ENCODE measurements around the gene GP5.
A peak's percentile ranks its signal among the peaks of the same experiment; 100 is the strongest.

Gene GP5

DNA sequence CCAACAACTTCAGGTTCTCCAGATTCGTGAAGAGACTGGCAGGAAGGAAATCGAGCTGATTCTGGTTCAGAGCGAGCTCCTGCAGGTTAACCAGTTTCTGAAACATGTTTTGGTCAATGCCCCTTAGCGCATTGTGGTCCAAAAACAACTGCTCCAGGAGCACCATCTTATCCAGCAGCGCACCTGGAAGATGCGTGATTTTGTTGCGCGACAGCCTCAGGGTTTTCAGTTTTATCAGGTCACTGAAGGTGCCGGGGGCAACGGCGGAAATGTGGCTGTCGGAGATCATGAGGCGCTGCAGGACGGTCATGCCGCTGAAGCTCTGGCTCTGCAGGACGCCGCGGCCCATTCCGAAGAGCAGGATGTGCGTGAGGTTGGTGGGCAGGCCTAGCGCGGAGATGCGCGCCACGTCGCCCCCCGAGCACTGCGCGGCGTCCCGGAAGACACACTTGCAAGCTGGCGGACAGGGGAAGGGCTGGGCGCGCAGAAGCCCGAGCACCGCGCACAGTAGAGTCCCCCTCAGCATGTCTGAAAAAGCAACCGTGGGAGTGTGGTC is 1.2 kb downstream of the GP5 start:
- DNase-seq (ENCODE audit: low read depth in 2 of 2): no peak

GRCh38 chr3:194396859-194397756 is 2.0 kb downstream of the GP5 start:
- DNase-seq (ENCODE audit: low read depth in 2 of 2): no peak

- DNase-seq (ENCODE audit: low read depth in 2 of 2): no peak
Measured at GRCh38 chr3:194396539-194396858, 2.6 kb downstream of the GP5 start.

GRCh38 chr3:194395778-194396538 is 3.1 kb downstream of the GP5 start:
- peak; percentile 9 to 57 for DNase-seq (ENCODE audit: low read depth in 2 of 2)

DNA sequence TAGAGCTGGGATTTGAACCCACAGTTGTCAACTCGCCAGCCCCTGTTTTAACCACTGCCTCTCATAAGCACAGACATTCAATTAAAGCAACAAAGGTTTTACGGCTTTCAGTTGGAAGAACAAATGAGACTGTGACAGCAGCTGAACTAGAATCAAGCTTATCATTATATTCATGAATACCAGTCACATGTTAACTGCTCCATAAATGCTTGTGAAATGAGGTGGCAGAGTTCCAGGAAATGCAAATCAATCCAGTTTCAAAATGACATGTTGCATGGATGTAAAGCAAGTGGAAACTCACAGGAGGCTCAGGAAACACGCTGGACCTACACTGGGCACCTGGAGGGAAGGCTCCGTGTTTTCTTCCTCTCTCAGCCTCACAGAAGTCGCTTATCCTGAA is 3.9 kb downstream of the GP5 start:
- no peak for DNase-seq (ENCODE audit: low read depth in 2 of 2)

DNA sequence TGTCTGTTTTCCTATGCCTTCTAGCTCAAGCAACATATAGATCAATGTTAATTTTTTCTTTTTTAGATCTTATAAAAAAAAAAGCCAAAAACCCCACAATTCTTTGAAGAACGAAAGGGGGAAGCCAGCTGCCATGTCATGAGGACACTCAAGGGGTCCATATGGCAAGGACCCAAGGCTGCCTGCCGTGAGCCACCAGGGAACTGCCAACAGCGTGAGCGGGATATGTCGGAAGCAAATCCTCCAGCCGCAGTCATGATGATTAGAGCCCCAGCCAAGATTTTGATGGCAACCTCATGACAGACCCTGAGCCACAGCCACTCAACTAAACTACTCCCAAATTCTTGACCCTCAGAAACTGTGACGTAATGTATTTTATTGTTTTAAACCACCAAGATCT is 6.5 kb downstream of the GP5 start:
- DNase-seq (ENCODE audit: low read depth in 2 of 2): no peak

- no peak for DNase-seq (ENCODE audit: low read depth in 2 of 2)
Measured at GRCh38 chr3:194390835-194391234, 8.2 kb downstream of the GP5 start.

DNA sequence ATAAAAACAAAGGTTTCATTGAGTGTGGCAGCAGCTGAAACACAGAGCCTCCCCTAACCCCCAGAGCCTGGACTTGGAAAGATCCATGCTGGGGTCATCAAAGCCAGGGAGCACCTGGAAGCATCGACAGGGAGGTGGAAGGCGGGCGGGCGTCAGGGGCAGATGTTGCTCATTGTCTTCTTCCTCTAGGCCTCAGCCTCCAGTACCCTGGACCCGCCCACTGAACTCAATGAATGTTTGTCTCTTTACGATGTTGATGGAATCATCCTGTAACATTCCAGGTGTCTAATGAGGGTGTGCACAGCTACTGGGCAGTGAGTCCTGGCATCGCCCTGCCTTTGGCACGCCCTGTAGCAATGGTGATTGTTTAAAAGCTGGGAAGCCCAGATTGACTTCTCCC is 9.8 kb downstream of the GP5 start:
- no peak for DNase-seq (ENCODE audit: low read depth in 2 of 2)

GRCh38 chr3:194387926-194388418 is 11.1 kb downstream of the GP5 start:
- DNase-seq (ENCODE audit: low read depth in 2 of 2): no peak

DNA sequence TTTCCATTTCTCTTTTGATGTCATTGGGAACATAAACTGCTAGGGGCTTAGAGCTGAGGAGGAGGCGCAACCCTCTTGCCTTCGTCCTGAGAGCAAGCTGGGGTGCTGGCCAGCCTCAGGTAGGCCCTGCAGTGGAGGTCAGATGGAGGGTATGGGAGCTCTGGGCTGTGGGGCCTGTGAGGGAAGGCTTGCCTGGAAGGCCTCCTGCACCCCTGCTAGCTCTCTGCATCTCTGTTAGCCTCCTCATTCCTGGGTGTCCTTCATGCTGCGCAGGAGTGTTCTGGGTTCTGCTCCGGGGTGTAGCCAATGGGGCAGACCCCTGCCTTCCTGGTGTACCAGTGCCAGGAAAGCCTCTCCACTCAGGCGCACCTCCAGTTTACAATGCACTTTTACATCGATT is 11.8 kb downstream of the GP5 start:
- no peak for DNase-seq (ENCODE audit: low read depth in 2 of 2)

- no peak for DNase-seq (ENCODE audit: low read depth in 2 of 2)
Measured at GRCh38 chr3:194386648-194387047, 12.4 kb downstream of the GP5 start.

DNA sequence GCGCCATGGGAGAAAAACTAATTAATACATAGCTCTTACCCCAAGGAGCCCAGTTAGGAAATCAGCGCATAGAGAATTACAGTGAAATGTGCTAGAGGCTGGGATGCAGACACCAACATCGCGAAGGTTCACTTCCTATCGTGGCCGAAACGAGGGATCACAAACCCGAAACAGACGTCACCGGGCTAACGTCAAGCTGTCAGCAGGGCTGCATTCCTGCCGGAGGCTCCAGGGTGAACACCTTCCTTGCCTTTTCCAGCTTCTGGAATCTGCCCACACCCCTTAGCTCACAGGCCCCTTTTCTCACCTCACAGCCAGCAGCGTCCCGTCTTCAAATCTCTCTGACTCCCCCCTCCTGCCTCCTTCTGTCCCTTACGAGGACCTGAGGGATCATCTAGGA is 13.0 kb downstream of the GP5 start:
- DNase-seq (ENCODE audit: low read depth in 2 of 2): no peak

DNA sequence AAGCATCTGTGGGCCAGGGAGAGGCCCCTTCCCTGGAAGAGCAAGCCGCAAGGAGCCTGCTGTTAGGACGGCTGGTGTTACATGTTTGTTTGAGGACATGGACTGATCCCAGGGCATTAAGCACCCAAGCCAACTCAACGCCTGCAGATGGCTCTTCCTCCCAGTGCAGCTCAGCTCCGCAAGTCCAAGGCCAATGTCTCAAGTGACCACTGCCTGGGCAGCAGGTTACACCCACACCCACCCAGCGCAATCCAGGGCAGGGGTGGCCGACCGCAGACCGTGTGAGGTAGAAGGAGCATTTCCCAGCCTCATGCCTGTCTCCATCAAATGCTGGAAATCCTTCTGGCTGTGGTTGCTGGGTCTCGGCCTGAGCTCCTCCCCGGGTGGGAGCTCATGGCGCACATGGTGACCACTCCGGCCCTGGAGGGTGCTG is 14.5 kb downstream of the GP5 start:
- DNase-seq (ENCODE audit: low read depth in 2 of 2): no peak

DNA sequence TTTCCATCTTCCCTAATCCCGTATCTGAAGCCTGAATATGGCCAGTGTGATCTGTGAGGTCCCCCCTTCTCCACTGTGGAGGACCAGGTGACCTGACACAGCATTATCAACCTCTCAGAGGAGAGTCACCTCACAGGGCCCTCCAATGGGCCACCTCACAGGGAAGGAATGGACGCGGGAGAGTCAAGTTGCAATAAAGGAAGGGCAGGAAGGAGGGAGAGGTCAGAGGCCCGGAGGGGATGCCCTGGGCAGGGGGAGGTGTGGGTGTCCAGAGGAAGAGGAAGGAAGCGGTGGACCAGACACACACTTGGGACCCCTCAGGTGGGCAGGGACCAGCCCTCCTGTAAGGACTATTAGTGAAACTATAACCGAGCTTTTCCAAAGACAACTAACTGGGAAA is 14.9 kb downstream of the GP5 start:
- DNase-seq (ENCODE audit: low read depth in 2 of 2): no peak

DNA sequence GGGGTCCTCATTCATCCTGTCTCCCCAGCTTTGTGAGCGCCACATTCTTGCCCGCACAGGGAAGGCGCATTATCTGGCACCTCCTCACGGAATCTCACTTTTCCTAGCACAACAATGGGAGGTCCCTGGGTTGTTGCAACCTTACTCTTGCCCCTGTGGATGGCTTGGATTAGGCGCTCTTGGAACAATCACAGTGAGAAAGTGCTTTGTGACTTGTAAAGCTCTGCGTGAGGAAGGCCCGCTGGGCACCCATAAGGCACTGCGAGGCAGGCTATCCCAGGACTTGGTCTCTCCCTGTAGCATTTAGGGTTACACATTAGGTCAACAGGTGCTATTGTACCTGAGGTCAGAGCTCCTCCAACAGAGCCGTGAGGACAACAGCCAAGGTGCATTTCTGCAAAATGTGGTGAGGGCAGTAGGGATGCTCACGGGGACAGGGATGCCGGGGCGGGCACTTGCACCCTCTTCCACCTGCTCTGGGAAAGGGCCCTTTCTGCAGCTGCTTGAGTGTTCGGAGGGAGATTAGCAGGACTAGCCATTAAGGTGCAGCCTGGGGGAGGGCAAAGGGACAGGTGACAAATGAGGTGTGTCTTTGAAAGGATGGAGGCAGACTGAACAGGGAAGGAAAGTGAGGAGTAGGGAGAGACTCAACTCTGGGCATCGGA is 15.7 kb downstream of the GP5 start:
- DNase-seq (ENCODE audit: low read depth in 2 of 2): no peak

DNA sequence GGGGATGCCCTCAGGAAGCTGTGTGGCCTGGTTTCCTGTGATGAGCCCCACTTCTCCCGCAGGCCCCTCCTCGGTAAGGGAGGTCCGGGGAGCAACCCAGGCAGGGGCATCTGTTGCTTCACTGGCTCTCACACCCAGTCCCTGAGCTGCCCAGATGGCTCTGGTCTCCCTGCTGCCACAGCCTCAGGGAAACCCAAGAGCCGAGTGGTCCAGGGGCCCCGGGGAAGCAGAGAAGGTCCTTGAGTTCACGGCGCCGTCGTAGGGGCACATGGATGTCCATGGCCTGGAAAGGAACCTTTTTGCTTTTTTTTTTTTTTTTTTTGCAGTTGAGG is 16.2 kb downstream of the GP5 start:
- DNase-seq (ENCODE audit: low read depth in 2 of 2): no peak

GRCh38 chr3:194382196-194382891 is 16.7 kb downstream of the GP5 start:
- no peak for DNase-seq (ENCODE audit: low read depth in 2 of 2)

GRCh38 chr3:194381460-194381875 is 17.6 kb downstream of the GP5 start:
- DNase-seq (ENCODE audit: low read depth in 2 of 2): no peak

GRCh38 chr3:194380326-194380725 is 18.7 kb downstream of the GP5 start:
- no peak for DNase-seq (ENCODE audit: low read depth in 2 of 2)

- DNase-seq (ENCODE audit: low read depth in 2 of 2): no peak
Measured at GRCh38 chr3:194379651-194380050, 19.4 kb downstream of the GP5 start.

GRCh38 chr3:194379231-194379630 is 19.8 kb downstream of the GP5 start:
- no peak for DNase-seq (ENCODE audit: low read depth in 2 of 2)

- no peak for DNase-seq (ENCODE audit: low read depth in 2 of 2)
Measured at GRCh38 chr3:194377708-194378107, 21.4 kb downstream of the GP5 start.

All from stimulated activated CD4-positive, alpha-beta T cell treated with anti-CD3 and anti-CD28 coated beads, Interleukin-12 subunit alpha, Interleukin-12 subunit beta, amount 100 ng/mL, for 24 hours (primary cell).